Central memory CD8-positive, alpha-beta T cell (primary cell): ENCODE data around the gene TRAF2.

ENCODE experiments used
- ATAC-seq: fragments of 150-1000 bp; cut with Tn5 transposase; replicated peaks from 2 replicates; pipeline ENCODE4 v1.10.0; 2022; ENCODE audit warnings: mild to moderate bottlenecking, moderate FRiP score, moderate number of reproducible peaks; ENCODE audit not compliant: poor library complexity, severe bottlenecking; ENCODE audit errors: extremely low read depth
- DNase-seq, 2 donors: peaks; one replicate each; pipeline ENCODE4 v3.0.0; 2021; ENCODE audit warnings: low spot score in 2 of 2
- H3K27ac Mint-ChIP-seq: one replicate; pipeline ENCODE4 v1.8.0; 2022; ENCODE audit warnings: low read depth, mild to moderate bottlenecking, moderate library complexity, mixed read lengths
- H3K27me3 Mint-ChIP-seq: one replicate; pipeline ENCODE4 v1.8.0; 2022; ENCODE audit warnings: mixed read lengths
- H3K36me3 Mint-ChIP-seq: one replicate; pipeline ENCODE4 v1.8.0; 2022; ENCODE audit warnings: mild to moderate bottlenecking, moderate library complexity, mixed read lengths; ENCODE audit not compliant: insufficient read depth
- H3K4me1 Mint-ChIP-seq: one replicate; pipeline ENCODE4 v1.8.0; 2022; ENCODE audit warnings: mixed read lengths
- H3K4me3 Mint-ChIP-seq: one replicate; pipeline ENCODE4 v1.8.0; 2022; ENCODE audit warnings: mild to moderate bottlenecking, moderate library complexity, mixed read lengths
- H3K9me3 Mint-ChIP-seq: one replicate; pipeline ENCODE4 v1.8.0; 2022; ENCODE audit warnings: mixed read lengths

Gene TRAF2

DNA sequence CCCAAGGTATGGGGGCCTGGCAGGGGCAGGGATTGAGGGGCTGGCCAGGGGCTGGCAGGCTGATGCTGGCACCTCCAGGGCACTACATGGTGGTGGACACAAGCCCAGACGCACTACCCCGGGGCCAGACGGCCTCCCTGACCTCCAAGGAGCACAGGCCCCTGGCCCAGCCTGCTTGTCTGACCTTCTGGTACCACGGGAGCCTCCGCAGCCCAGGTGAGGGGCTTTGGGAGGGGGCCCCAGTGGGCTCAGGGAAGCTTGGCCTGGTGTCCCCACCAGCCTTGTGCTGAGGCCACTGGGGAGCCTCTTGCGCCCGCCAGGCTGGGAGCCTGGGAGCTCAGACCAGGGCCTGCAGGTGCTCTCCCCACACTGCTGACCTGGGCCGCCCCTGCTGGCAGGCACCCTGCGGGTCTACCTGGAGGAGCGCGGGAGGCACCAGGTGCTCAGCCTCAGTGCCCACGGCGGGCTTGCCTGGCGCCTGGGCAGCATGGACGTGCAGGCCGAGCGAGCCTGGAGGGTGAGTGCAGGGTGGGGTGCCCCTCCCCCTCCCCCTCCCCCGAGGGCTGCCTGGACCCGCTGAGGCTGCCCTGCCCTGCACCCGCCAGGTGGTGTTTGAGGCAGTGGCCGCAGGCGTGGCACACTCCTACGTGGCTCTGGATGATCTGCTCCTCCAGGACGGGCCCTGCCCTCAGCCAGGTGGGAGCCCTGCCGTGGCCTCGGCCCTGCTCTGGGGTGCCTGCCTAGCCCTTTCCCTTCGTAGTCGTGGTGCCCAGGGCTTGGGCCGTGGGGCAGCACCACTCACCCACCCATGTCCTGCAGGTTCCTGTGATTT lies 28.5 kb upstream of the TRAF2 start:
- H3K4me3 Mint-ChIP-seq = no peak overlapping the region
- no peaks in the 10 kb centered on the region for H3K4me1 Mint-ChIP-seq
- no peaks in the 10 kb centered on the region for H3K9me3 Mint-ChIP-seq
- no peak overlapping the region for H3K27ac Mint-ChIP-seq
- ATAC-seq (no peak), DNase-seq (no peak)
- H3K27me3 Mint-ChIP-seq = no peaks in the 10 kb centered on the region
- H3K36me3 Mint-ChIP-seq = peaks cover 8% of the 10 kb centered on the region

DNA sequence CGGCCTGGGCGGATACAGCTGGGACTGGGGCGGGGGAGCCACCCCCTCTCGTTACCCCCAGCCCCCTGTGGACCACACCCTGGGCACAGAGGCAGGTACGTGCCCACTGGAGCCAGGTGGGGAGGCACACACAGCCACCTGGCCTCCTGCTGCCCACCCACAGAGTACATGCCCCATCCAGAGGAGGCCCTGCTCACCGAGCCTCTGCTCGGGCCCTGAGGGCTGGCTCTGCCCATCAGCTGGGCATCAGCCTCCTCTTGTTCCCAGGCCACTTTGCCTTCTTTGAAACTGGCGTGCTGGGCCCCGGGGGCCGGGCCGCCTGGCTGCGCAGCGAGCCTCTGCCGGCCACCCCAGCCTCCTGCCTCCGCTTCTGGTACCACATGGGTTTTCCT lies 27.9 kb upstream of the TRAF2 start:
- no peaks in the 10 kb centered on the region for H3K27me3 Mint-ChIP-seq
- no peak overlapping the region for H3K4me3 Mint-ChIP-seq
- no peaks in the 10 kb centered on the region for H3K9me3 Mint-ChIP-seq
- ATAC-seq (no peak), DNase-seq (no peak)
- no peak overlapping the region for H3K27ac Mint-ChIP-seq
- H3K4me1 Mint-ChIP-seq = no peaks in the 10 kb centered on the region
- peaks cover 7% of the 10 kb centered on the region for H3K36me3 Mint-ChIP-seq

DNA sequence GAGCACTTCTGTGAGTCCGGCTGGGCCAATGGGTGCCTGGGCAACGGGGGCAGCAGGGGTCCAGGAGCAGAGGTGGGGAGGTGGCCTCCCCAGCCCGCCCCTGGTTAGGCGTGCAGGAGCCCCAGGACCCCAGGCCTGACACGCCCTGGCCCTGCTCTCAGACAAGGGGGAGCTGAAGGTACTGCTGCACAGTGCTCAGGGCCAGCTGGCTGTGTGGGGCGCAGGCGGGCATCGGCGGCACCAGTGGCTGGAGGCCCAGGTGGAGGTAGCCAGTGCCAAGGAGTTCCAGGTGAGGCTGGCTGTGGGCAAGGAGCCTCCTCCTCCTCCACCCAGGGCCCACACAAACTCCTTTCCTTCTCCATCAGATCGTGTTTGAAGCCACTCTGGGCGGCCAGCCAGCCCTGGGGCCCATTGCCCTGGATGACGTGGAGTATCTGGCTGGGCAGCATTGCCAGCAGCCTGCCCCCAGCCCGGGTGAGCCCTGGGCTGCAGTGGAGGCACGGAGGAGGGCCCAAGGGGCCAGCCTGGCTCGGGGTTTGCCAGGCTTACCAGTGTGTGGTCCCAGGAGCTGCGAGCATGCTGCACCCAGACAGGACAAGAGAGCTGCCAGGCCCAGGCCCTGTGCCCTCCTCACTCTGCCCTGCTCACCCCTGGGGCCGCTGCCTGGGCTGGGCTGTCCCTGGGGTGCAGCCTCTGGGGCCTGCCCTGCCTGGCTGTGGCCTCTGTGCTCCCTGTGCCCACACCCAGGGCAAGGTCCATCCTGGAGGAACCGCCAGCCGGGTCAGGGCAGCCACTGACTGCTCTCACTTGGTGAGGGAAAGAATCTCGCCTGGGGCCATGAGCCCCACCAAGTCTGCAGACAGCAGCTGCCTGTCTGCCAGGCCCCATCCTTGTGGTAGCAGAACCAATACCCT lies 27.2 kb upstream of the TRAF2 start:
- ATAC-seq (no peak), DNase-seq (no peak)
- Mint-ChIP-seq H3K4me1 (no peaks in the 10 kb centered on the region), H3K27ac (no peak overlapping the region), H3K36me3 (peaks cover 9% of the 10 kb centered on the region), H3K9me3 (no peaks in the 10 kb centered on the region), H3K27me3 (no peaks in the 10 kb centered on the region), H3K4me3 (no peak overlapping the region)

DNA sequence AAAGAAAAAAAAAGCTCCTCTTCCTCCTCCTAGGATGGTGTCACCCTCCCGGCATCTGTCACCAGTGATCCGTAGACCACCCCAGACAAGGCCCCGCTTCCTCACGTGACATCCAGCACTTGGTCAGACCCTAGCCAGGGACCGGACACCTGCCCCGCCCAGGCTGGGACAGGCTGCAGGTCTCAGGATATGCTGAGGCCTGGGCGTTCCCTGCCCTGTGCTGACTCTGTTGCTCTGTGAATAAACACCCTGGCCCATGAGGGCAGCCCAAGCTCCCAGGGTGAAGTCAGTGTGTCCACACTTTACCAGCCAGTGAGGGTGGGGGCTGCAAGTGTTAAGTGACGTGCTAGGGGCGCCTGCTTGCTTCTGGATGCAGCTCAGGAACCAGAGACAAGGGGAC lies 25.8 kb upstream of the TRAF2 start:
- Mint-ChIP-seq H3K27me3 (no peaks in the 10 kb centered on the region), H3K4me3 (no peak overlapping the region), H3K27ac (peak overlapping the region; percentile 38), H3K4me1 (peaks cover 7% of the 10 kb centered on the region), H3K9me3 (no peaks in the 10 kb centered on the region), H3K36me3 (peaks cover 8% of the 10 kb centered on the region)
- DNase-seq (no peak), ATAC-seq (no peak)

DNA sequence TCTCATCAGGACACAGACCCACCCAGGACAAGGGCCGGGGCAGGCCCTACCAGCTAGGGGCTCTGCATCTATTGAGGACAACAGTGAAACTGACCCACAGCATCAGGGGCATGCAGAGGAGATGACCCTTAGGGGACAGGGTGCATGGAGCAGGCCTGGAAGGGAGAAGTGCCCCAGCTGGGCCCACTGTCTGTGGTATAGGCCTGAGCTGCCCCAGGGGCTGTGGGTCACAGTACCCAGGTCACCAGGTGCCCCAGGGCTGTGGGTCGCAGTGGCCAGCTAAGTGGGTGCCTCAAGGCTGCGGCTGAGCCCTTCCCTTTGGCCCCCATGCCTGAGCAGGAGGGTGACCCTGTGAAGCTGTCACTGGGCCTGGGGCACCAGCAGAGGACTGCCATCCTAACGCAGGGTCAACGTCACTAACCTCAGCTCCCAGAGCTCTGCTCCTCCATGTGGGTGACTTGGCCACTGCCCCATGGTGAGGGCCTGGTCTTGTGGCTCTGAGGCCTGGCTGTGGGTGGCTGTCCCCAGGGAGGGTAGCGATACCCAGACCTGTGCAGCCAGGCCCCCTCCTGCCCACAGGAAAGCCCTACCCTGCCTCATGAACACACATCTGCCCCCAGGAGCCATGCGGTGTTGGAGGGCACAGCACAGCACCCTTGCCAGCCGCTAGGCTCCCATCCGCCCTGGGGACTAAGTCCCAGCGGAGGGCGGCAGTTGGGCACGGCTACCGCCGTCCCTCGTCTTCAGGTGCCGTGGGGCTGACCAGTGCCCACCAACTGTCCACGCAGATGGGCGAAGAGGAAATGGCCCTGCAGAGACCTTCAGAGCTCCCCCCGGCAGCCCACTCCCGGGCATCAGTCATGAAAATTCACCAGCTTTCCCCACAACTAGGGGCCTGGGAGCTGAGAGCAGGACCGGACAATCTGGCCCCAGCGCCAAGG lies 25.1 kb upstream of the TRAF2 start:
- Mint-ChIP-seq H3K27ac (peak overlapping the region; percentile 38), H3K36me3 (peaks cover 8% of the 10 kb centered on the region), H3K9me3 (no peaks in the 10 kb centered on the region), H3K4me3 (no peak overlapping the region), H3K4me1 (peaks cover 8% of the 10 kb centered on the region), H3K27me3 (no peaks in the 10 kb centered on the region)
- no peak for ATAC-seq
- DNase-seq = no peak

DNA sequence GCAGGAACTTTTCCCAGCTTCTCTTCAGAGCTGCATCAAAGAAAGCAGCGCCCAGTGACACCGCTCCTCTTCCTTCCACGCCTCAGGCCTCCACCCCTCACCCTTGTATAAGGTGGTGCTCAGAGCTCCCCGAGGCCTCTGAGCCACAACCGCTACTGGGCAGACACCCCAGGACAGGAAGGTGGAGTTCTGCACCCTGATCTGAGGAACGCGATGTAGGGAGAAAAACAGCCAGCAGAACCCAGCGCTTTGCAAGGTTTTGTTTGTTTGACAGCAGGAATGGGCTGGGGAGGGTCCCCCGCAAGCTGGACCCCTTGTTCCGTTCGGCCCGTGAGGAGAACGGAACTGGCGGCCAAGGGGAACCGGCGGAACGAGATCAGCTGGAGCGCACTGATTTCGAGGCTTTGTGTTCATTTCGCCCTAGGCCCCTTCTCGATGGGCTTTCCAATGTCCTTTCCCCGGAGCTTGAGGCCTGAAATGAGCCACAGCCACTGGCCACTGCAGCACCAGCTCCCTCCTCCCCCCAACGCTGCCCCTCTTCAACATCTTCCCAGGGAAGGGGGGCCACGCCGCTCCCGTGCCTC lies 24.4 kb upstream of the TRAF2 start:
- no peaks in the 10 kb centered on the region for H3K27me3 Mint-ChIP-seq
- DNase-seq (no peak), ATAC-seq (no peak)
- H3K36me3 Mint-ChIP-seq = peaks cover 8% of the 10 kb centered on the region
- no peak overlapping the region for H3K27ac Mint-ChIP-seq
- no peak overlapping the region for H3K4me3 Mint-ChIP-seq
- no peaks in the 10 kb centered on the region for H3K9me3 Mint-ChIP-seq
- peaks cover 8% of the 10 kb centered on the region for H3K4me1 Mint-ChIP-seq

DNA sequence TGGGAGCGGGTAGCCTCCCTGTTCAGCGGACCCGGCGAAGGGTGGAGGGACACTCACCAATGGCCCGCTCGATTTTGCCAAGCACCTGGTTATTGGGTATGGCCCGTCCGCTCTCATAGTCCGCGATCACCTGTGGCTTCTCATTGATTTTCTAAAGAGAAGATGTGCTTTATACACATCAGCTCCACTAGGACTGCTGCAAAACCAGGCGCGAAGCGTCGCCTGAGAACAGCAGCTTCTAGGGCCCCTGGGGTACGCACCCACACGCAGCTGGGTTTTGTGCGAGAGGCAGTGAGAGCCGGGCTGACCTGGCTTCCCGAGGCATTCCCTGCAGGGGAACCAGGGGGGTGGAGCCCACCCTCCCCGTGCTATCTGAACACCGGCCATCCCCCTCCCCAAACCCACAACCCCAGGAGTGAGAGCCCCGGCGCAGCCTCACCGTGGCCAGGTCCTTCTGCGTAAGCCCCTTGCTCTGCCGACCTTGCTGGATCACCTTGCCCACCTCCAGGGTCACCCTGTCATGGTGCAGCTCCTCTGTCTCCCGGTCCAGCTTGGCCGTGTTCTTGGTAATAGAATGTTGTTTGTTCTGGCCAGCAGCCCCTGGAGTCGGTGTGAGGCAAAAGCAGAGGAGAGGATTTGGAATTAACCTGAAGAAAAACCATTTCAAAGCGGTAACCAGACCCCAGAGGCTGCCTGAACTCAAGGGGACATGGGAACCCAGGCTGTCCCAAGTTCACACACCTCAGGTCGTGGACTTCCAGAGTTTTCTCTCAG lies 23.3 kb upstream of the TRAF2 start:
- ATAC-seq (no peak), DNase-seq (no peak)
- H3K27me3 Mint-ChIP-seq = no peaks in the 10 kb centered on the region
- H3K36me3 Mint-ChIP-seq = peaks cover 8% of the 10 kb centered on the region
- no peaks in the 10 kb centered on the region for H3K9me3 Mint-ChIP-seq
- H3K27ac Mint-ChIP-seq = no peak overlapping the region
- peaks cover 8% of the 10 kb centered on the region for H3K4me1 Mint-ChIP-seq
- no peak overlapping the region for H3K4me3 Mint-ChIP-seq

DNA sequence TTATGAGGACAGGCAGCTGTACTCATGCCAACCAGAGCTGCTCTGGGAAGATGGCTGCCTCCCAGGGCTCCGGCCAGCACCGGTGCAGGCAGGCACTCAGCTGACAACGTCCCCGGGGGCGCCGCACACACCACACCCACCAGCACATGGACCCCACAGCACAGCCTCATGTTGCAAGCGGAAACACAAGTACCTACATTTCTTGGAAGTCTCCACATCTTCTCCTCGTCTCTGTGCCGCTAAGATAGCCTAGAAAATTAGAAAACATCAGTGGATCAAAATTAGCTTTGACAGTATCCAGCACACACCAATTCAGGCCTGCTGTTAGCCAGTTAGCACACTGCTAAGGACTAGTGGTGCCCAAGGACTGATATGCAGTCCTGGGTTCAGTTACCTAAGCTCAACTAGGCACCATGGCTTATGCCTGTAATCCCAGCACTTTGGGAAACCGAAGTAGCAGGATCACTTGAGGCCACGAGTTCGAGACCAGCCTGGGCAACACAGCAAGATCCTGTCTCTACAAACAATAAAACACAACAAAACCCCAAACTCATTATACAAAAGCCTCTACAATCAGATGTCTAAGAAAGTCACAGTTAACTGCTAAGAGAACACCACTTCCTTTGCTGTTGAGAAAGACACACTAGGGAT lies 22.6 kb upstream of the TRAF2 start:
- H3K9me3 Mint-ChIP-seq = no peaks in the 10 kb centered on the region
- no peak for ATAC-seq
- H3K4me3 Mint-ChIP-seq = no peak overlapping the region
- DNase-seq = no peak
- H3K27me3 Mint-ChIP-seq = no peaks in the 10 kb centered on the region
- H3K4me1 Mint-ChIP-seq = peaks cover 8% of the 10 kb centered on the region
- no peak overlapping the region for H3K27ac Mint-ChIP-seq
- peaks cover 8% of the 10 kb centered on the region for H3K36me3 Mint-ChIP-seq

DNA sequence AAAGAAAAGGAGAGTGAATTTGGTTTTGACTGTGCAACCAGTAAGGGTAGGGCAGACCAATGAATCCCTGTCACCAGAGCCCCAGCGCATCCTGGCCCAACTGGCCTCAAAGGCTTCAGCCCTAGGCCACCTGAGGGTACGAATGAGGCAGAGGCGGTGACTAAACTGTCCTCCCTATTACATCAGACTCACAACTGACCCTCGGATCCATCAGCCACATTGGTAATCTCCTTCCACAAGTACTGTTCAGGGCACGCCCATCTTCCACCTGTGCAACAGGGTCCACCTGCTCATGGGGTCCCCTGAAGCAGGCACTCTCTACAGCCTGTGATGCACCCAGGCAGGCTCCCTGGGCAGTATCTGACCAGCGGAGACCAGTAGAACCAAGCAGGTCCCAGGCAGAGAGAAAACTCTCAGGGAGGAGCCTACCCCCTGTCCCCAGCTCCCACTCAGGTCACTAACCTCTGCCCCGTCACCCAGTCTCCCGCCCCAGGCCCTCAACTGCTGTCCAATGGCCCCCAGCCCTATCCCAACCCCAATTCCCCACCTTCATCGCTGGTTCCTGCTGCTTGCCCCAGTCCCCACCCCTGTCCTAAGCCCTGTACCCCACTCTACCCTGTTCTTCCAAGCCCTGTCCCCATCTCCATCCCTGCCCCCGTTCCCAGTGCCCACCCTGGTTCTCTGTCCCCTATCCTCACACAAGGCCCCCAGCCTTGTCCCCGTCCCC lies 21.1 kb upstream of the TRAF2 start:
- DNase-seq (no peak), ATAC-seq (no peak)
- Mint-ChIP-seq H3K4me3 (peak overlapping the region; percentile 87), H3K27me3 (no peaks in the 10 kb centered on the region), H3K27ac (peak overlapping the region; percentile 94), H3K4me1 (peaks cover 8% of the 10 kb centered on the region), H3K9me3 (no peaks in the 10 kb centered on the region), H3K36me3 (peaks cover 8% of the 10 kb centered on the region)

DNA sequence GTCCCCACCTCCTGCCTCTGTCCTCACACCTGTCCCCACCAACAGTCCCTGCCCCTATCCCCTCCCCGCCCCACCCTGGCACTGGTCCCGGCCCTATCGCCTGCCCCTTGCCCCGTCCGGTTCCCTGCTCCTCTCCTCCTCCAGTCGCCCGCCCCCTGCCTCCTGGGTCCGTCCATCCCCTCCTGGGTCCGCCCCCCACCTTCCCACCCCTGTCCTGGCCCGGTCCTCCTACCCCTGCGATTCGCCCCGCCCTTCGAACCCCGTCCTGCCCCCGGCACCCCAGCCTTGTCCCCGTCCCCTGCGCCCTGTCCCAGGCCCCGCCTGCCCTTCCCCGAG lies 20.6 kb upstream of the TRAF2 start:
- peak overlapping the region; percentile 94 for H3K27ac Mint-ChIP-seq
- H3K36me3 Mint-ChIP-seq = peaks cover 8% of the 10 kb centered on the region
- H3K9me3 Mint-ChIP-seq = no peaks in the 10 kb centered on the region
- H3K27me3 Mint-ChIP-seq = no peaks in the 10 kb centered on the region
- peak overlapping the region; percentile 87 for H3K4me3 Mint-ChIP-seq
- peaks cover 8% of the 10 kb centered on the region for H3K4me1 Mint-ChIP-seq
- ATAC-seq (peak; percentile 3), DNase-seq (no peak)
